GM18520 (cell line): ENCODE measurements around the gene RASA3.
"Not testable (repeated sequence)": the region's sequence is repeated elsewhere in the genome, so short reads cannot be mapped to it uniquely, and the experiment has no call there.

Experiments used
- ATAC-seq: cut with Tn5 transposase; IDR thresholded peaks from one replicate; pipeline ENCODE4 v1.9.1; 2021; ENCODE audit not compliant: unreplicated experiment

RASA3 gene

DNA sequence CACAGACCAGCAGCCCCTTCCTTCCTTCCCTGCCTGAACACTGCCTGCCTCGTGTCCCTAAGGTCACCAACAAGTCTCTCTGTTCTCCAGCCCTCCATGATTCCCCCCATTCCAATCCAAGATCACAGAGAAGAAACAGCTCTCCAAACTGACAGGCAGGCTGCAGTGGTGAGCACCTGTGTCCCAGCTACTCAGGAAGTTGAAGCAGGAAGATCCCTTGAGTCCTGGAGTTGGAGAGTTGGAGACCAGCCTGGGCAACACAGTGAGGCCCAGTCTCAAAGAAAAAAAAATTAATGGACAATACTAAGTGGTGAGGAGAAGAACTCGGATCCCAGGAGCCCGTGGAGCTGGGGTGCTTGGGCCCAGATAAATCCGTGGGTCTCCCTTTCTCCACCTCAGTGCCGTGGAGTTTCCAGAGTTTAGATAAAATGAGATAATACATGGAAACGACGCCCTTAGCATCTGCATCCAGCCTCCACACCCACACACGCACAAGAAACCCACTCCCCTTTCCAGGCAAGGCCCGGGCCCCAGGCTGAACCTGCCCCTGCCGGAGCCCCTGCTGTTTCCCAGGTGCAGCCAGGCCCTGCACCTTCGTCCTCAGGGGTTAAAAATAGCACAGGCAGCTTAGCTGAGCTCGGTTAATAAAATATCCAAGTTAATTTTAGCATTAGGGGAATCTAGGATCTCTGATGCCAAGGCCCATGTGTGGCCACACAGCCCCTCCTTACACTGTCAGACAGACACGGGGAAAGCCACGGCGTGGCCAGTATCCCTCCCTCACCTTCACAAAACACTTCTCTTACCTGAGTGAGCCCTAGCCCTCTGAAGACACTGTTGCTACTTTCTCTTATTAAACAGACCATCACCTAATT lies 4.7 kb downstream of the RASA3 start:
- no peak for ATAC-seq

DNA sequence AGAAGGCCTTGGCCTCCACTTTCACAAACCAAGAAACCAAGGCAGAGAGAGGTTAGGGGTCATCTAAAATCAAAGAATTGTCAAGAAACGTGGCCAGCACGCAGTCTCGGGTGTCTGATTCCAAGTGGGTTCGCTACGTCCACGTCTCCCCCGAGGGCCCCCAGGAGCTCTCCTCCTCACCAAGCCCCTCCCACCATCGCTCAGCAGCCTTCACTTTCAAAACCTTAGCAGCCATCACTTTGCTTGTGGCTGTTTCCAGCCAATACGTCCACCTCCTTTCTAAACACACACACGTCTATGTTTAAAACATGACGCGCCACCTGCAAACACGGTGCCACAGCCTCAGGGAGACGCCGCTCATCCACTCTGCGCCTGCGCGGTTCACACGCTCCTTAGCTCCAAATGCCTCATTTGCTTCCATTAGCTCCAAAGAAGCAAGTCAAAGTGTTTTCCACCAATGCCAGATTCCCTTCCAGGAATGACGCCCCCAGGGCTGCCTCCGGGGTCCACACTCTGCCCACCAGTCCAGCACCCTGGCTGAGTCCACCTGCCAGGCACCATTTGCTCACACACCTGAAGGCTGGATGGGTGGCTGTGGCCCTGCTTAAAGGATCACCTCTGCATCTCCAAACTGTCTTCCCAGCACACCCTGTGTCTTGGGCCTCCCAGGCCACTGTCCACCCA lies 5.5 kb downstream of the RASA3 start:
- ATAC-seq: no peak

DNA sequence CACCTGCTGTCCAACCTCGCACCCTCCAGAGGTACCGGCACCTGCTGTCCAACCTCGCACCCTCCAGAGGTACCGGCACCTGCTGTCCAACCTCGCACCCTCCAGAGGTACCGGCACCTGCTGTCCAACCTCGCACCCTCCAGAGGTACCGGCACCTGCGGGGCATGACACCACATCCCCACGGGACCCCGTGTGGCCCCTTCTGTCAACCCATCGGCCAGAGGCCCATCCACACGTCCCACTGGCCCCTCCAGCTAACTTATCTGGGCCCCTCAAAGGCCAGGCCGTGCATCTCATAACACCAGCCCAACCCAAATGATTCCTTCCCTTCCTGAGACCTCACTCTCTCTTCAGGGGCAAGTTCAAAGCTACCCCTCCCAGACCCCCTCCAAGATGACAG lies 6.3 kb downstream of the RASA3 start:
- not testable (repeated sequence) for ATAC-seq

DNA sequence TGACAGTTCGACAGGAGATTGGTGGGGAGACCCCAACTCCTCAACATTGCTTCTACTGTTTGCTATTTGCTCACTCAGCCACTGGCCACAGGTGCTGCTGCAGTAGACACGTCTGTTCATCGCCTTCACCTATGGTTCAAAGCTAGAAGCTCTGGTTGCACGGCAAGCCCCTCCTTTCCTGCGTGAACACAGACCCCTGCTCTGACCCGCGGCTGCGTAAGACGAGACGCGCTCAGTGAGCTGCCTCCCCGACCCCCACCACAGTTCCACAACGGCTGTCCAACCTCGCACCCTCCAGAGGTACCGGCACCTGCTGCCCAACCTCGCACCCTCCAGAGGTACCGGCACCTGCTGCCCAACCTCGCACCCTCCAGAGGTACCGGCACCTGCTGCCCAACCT lies 6.8 kb downstream of the RASA3 start:
- ATAC-seq: no peak

DNA sequence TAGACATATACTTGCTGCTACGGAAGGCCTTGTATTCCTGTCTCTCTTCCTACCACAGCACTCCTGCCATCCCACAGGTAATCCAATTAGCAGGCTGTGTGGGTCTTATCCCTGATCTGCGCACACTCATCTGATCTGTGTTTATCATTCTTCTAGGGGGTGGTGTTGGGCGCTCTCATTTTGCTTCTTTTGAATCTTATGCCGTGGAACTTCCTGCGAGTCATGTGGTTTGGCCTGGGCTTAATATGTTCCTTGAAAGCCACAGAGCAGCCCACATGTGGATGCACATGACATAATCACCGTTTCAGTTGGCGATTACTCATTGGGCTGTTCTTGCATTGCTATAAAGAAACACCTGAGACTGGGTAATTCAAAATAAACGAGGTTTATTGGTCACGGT lies 7.5 kb downstream of the RASA3 start:
- ATAC-seq: no peak

- ATAC-seq: no peak
These were observed 8.0 kb downstream of the RASA3 start for GRCh38 chr13:114124431-114124830.

DNA sequence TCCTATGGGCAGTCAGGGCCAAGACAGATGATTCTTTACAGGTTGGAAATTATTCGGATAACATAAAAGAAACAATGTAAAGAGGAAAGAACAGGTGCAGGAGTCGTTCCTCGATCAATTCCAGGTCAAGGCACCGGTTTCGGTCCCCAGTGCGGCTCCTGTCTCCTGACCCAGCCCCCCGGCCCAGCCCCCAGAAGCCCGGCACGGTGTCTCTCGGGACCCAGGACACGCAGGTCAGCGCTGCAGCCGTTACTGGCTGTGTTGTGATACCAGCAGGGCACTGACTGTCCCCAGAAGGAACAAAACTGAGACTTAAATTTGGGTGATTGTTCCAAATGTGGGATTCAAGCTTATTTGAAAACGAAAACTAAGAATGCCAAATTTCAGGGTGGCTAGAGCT lies 8.5 kb downstream of the RASA3 start:
- no peak for ATAC-seq

- ATAC-seq: no peak
These were observed 9.0 kb downstream of the RASA3 start for GRCh38 chr13:114123448-114123847.

DNA sequence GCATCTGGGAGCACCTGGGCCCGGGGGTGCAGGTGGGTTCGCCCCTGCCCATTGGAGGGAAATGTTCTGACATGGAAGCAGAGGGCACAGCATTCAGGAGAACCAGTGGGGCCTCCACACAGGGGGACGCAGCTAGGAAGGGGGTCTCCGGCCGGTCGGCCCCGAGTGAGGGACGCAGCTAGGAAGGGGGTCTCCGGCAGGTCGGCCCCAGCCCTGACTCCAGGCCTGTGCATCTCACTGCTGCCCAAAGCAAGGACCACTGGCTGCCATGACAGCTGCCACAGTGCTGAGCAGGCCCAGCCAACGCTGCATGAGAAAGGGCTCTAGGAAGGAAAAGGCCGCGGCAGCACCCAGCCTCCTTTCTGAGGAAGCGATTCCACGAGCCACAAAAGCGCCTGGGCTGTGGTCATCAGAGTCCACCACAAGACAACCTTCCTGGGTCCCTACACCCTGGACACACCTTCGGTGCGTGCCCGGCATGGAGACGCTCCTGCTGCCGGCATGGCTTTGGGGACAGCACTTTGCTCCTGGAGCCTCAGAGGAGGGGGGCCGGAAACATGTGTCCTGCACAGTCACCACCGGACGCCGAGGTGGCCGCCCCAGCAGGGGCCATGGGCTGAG lies 9.7 kb downstream of the RASA3 start:
- no peak for ATAC-seq

GRCh38 chr13:114122127-114122511 lies 10.3 kb downstream of the RASA3 start:
- no peak for ATAC-seq

- no peak for ATAC-seq
These were observed 10.8 kb downstream of the RASA3 start for GRCh38 chr13:114121496-114122126.

GRCh38 chr13:114121031-114121430 lies 11.4 kb downstream of the RASA3 start:
- ATAC-seq: no peak

DNA sequence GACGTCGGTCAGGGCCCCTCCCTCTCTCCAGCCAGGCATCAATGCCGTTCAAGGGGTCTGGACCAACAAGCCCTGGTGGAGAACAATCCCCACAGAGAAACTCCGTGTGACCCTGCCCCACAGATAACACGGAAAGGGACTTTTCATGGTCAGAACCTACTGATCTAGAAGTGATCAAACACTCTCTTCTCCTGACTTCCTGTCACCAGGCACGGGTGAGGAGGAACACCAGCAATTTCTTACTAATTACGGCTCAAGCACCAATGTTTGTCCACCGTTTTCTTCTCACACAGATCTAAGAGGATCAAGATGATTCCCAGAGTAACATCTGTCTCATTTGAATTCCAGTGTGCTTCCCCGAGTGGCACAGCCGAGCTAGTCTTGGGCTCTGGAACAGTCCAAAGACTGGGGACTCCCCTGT lies 11.8 kb downstream of the RASA3 start:
- ATAC-seq: no peak

- ATAC-seq: no peak
These were observed 13.2 kb downstream of the RASA3 start for GRCh38 chr13:114119196-114119595.

- ATAC-seq: no peak
These were observed 13.8 kb downstream of the RASA3 start for GRCh38 chr13:114118511-114119123.

DNA sequence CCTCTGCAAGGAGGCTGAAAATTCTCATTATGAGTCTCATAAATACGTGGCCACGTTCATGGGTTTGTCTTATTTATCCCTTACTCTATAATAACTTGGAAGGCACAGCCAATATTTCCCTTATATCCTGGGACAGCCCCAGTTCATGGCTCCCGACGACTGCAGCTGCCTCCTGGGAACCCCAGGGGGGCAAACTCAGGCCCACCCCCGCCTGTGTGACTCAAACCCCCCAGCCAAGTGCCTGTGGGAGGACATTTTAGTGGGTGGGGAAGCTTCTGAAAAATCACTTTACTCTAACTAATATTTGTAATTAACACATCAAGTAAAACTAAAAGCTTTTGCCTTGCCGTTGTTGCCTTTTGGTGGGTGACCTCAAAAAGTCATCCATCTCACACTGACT lies 14.3 kb downstream of the RASA3 start:
- no peak for ATAC-seq

GRCh38 chr13:114117341-114117874 lies 15.0 kb downstream of the RASA3 start:
- ATAC-seq: not testable (repeated sequence)

- no peak for ATAC-seq
These were observed 15.7 kb downstream of the RASA3 start for GRCh38 chr13:114116734-114117133.

DNA sequence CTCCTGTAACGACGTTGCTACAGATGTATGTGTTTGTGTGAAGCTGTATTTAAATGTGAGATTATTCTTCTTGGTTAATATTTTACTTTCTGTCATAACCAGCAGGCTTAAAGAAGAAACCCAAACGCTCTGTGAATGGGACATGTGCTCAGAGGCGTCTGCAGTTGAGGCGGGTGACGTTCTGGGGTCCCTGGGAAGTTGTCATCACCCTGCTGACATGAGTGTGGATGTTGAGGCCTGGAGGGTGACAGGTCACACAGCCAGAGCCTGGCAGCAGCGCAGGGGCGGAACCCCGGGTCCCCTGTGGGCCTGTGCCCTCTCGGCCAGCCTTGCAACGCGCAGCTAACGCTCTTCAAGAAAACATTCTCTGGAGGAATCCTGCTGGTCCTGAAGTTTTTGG lies 16.6 kb downstream of the RASA3 start:
- no peak for ATAC-seq

DNA sequence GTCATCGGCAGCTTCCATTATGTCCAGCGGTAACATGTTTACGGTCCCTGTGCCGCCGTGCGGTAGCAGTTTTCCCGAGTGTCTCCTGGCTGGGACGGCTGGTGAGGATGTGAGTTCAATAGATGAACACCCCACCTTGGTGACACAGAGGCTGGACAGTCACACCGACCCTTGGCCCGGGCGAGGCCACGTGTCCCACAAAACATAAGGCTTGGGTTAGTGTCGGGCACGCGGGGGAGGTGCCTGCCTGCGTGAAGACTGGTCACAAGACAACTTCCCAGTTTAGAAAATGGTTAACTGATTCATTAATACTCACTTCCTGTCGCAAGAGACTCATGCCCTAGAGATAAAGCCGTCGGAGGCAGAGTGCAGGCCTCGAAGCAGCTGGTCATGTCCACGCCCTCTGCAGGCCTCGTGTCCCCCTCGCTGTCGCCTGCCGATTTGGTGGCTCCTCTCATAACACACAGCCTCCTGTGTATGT lies 17.2 kb downstream of the RASA3 start:
- ATAC-seq: no peak

- not testable (repeated sequence) for ATAC-seq
These were observed 17.8 kb downstream of the RASA3 start for GRCh38 chr13:114114666-114115065.
